Peyer's patch (tissue), 4 donors: ENCODE data around the gene PPP1R7. TPM values are rescaled to one million over a fixed set of nuclear protein-coding genes. Genes with fewer than 3 reads are reported as not detected.
"Not testable (repeated sequence)": the region's sequence is repeated elsewhere in the genome, so short reads cannot be mapped to it uniquely, and the experiment has no call there.

Experiments used
- DNase-seq, 3 donors: peaks; one replicate each; pipeline ENCODE4 v3.0.0-alpha.2; 2017 to 2019
- H3K27ac ChIP-seq, 4 donors: fragments of 200-600 bp; sonication (generic); one replicate each; pipeline ENCODE4 v1.5.1; 2016 to 2019
- H3K27me3 ChIP-seq, 2 donors: fragments of 200-600 bp; sonication (generic); one replicate each; pipeline ENCODE4 v1.5.1; 2019
- H3K36me3 ChIP-seq, 3 donors: fragments of 200-600 bp; sonication (generic); one replicate each; pipeline ENCODE4 v1.5.1; 2016 to 2019
- H3K4me1 ChIP-seq, 4 donors: fragments of 200-600 bp; sonication (generic); one replicate each; pipeline ENCODE4 v1.5.1; 2016 to 2019
- H3K4me3 ChIP-seq, 4 donors: fragments of 200-600 bp; sonication (generic); 1 replicate in 3 of 4; 2 replicates in 1 of 4; pipeline ENCODE4 v1.5.1; 2016 to 2019; ENCODE audit warnings: mild to moderate bottlenecking in 1 of 4
- H3K9me3 ChIP-seq, 4 donors: fragments of 200-600 bp; sonication (generic); one replicate each; pipeline ENCODE4 v1.5.1; 2016 to 2019; ENCODE audit warnings: mild to moderate bottlenecking in 1 of 4
- POLR2A ChIP-seq, 2 donors: fragments of 450-650 bp; IDR thresholded peaks; one replicate each; pipeline ENCODE4 v1.5.1; 2017; ENCODE audit warnings: antibody characterized with exemption in 2 of 2, mild to moderate bottlenecking in 2 of 2, moderate library complexity in 2 of 2
- total RNA-seq, 4 donors: library from RNA; depleted of rRNA; stranded (reverse); fragments of >200 nt; gene quantifications; one replicate each; pipeline ENCODE4 v1.1.0, GENCODE V29; 2016
- TF ChIP-seq, protein P1 (sequence below), 6 experiments: fragments of 450-650 bp in 4 of 6; fragments of 200-600 bp in 2 of 6; sonication (generic) in 1 of 6; IDR thresholded peaks; one replicate each; pipeline ENCODE4 v1.5.1; 2017 to 2019; ENCODE audit warnings: antibody characterized with exemption in 6 of 6, mild to moderate bottlenecking in 3 of 6, moderate library complexity in 1 of 6

Gene PPP1R7
- total RNA-seq, 4 donors from 2014 or later = 13.2 to 44.0 (median 28.1) TPM

DNA sequence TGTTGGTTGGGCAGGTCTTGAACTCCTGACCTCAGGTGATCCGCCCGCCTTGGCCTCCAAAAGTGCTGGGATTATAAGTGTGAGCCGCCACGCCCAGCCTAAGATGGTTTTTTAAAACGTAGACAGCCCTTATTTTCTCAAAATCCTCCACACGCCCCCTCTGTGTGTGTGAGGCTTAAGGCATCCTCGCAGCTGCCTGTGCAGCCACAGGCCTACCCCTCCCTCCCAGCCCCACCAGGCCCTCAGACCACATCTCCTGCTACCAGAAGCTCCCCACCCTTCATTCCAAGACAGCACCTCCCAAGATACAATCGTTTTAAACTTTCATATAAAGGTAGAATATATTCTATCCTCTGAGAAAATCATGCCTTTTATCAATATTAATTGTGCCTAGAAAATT is 43.0 kb downstream of the PPP1R7 start:
- Histone ChIP-seq H3K27me3 (no peaks in the 10 kb centered on the region), H3K36me3 (no peaks in the 10 kb centered on the region), H3K4me1 (no peaks in the 10 kb centered on the region), H3K27ac (no peak overlapping the region), H3K4me3 (no peak overlapping the region), H3K9me3 (no peaks in the 10 kb centered on the region)
- no peak for DNase-seq
- no peak for TF ChIP-seq POLR2A (IDR thresholded peaks at IDR 0.05)
- TF ChIP-seq, protein P1, sequence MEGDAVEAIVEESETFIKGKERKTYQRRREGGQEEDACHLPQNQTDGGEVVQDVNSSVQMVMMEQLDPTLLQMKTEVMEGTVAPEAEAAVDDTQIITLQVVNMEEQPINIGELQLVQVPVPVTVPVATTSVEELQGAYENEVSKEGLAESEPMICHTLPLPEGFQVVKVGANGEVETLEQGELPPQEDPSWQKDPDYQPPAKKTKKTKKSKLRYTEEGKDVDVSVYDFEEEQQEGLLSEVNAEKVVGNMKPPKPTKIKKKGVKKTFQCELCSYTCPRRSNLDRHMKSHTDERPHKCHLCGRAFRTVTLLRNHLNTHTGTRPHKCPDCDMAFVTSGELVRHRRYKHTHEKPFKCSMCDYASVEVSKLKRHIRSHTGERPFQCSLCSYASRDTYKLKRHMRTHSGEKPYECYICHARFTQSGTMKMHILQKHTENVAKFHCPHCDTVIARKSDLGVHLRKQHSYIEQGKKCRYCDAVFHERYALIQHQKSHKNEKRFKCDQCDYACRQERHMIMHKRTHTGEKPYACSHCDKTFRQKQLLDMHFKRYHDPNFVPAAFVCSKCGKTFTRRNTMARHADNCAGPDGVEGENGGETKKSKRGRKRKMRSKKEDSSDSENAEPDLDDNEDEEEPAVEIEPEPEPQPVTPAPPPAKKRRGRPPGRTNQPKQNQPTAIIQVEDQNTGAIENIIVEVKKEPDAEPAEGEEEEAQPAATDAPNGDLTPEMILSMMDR (IDR thresholded peaks at IDR 0.05) = no peak

DNA sequence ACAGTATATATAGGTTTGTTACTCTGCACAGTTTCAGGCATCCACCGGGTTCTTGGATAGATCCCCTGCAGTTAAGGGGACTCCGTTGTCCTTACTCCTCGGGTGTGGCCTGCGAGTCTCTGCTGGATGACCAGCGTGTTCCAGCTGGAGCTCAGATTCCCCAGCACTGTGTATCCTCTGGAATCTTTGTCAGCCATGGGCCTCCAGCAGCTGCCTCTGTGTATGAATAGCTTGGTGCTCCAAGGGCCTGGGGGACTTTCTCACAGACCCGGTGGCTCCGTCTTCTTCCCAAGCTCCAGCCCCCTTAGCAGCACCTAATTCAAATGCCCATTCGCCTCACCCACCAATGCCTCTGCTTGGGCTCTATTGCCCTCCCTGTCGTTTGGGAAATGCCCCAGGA is 44.5 kb downstream of the PPP1R7 start:
- Histone ChIP-seq H3K27me3 (no peaks in the 10 kb centered on the region), H3K27ac (no peak overlapping the region), H3K36me3 (no peaks in the 10 kb centered on the region), H3K4me1 (no peaks in the 10 kb centered on the region), H3K4me3 (no peak overlapping the region), H3K9me3 (no peaks in the 10 kb centered on the region)
- DNase-seq = no peak
- TF ChIP-seq, protein P1 (IDR thresholded peaks at IDR 0.05) = no peak
- no peak for TF ChIP-seq POLR2A (IDR thresholded peaks at IDR 0.05)

DNA sequence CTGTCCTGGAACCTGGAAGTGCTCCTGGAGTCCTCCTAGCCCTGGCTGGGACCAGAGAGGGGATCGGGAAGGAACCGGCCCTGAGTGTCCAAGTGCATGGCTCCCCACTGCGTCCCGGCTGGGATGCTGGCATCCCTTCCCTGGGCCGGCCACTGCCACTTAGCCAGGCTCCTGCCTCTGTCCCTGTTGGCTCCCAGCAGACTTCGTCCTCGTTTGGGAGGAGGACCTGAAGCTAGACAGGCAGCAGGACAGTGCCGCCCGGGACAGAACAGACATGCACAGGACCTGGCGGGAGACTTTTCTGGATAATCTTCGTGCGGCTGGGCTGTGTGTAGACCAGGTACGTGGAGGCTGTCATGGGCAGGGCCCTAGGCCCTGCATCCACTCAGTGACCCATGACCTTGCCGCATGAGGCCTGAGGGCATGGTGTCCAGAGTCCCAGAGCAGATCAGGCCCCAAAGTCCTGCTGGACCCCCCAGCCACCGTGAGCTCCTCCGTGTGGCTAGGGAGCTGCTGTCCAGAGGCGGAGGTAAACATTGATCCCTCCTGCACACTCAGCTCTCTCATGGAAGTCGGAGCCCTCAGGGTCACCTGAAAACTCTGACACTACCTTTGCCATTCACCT is 45.4 kb downstream of the PPP1R7 start:
- peak in 1 of 3 donors; percentile 38 for DNase-seq
- H3K4me3 ChIP-seq = no peak overlapping the region

DNA sequence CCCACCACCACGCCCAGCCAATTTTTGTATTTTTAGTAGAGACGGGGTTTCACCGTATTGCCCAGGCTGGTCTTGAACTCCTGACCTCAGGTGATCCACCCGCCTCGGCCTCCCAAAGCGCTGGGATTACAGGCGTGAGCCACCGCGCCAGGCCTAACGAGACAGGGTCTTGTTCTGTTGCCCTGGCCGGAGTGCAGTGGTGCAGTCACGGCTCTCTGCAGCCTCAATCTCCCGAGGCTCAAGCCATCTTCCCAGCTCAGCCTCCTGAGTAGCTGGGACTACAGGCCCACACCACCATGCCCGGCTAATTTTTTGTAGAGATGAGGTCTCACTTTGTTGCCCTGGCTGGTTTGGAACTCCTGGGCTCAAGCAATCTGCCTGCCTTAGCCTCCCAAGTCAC is 47.0 kb downstream of the PPP1R7 start:
- H3K27me3 ChIP-seq, H3K9me3 ChIP-seq, H3K36me3 ChIP-seq, H3K4me1 ChIP-seq, DNase-seq, H3K4me3 ChIP-seq, H3K27ac ChIP-seq: not testable (repeated sequence)

More for the DNA sequence above, 45.4 kb downstream of the PPP1R7 start:
- no peak for TF ChIP-seq POLR2A (IDR thresholded peaks at IDR 0.05)
- TF ChIP-seq, protein P1 (IDR thresholded peaks at IDR 0.05) = no peak
- H3K9me3 ChIP-seq = no peaks in the 10 kb centered on the region
- H3K36me3 ChIP-seq = no peaks in the 10 kb centered on the region
- no peaks in the 10 kb centered on the region for H3K27me3 ChIP-seq
- H3K27ac ChIP-seq = no peak overlapping the region
- H3K4me1 ChIP-seq = no peaks in the 10 kb centered on the region

DNA sequence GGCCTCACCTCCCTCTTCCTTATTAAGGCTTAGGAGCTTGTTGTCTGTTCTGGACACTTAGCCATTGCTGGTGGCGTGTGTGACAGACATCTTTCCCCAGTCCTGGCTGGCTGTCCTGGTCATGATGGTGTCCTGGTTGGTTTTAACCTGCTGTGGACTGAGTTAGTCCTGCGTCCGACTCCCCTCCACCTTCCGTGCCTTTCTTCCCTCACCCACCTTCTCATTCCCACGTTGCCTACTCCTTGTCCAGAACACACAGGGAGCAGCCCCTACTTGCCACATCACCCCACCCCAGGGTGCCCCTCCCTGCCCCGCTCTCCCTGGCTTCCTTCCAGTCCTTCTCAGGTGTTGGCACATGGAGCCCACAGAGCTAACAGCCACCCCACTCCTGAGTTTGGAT is 47.7 kb downstream of the PPP1R7 start:
- Histone ChIP-seq H3K36me3 (no peaks in the 10 kb centered on the region), H3K27me3 (no peaks in the 10 kb centered on the region), H3K9me3 (no peaks in the 10 kb centered on the region), H3K4me3 (no peak overlapping the region), H3K4me1 (no peaks in the 10 kb centered on the region), H3K27ac (no peak overlapping the region)
- peak in 1 of 3 donors; percentile 48 for DNase-seq
- TF ChIP-seq, protein P1 (IDR thresholded peaks at IDR 0.05) = no peak
- no peak for TF ChIP-seq POLR2A (IDR thresholded peaks at IDR 0.05)

DNA sequence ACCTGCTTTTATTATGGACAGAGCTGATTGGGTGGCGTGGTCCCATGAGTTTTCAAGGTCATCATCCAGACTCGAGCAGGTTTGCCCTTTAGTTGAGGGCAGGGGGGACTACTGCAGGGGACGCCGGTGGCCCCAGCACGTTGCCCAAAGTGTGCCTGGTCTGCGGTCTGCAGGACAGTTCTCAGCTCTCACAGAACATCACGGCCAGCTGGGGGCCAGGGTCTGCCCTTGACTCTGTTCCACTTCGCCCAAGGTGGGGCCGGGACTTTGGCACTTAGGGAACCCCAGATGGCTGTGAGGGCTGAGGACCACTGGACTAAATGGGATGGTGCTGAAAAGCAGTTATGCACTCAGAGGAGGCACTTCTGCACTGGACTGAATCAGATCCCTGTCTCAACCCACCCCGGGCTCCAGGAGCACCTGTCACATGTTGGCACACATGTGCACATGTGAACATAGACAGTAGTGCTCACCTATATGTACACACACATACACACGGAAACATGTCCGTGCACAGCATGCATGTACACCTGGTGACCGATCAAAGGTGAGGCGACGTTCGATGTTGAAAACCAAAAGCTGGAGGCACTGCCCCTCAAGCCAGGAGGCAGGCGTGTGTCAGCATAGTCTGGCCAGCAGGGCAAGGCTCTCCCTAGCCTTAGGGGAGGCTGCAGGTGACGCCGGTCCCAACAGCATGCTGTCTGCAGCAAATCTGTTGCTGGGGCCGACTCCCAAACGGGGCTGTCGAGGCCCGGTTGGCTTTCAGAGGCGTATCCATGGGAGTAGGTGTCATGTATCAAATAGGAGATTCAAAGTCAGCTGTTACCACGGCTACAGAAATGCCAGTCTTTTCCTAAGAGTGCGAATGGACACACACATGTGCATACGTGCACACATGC is 48.4 kb downstream of the PPP1R7 start:
- H3K4me3 ChIP-seq = no peak overlapping the region
- H3K27me3 ChIP-seq = no peaks in the 10 kb centered on the region
- no peaks in the 10 kb centered on the region for H3K4me1 ChIP-seq
- no peaks in the 10 kb centered on the region for H3K36me3 ChIP-seq
- no peak overlapping the region for H3K27ac ChIP-seq
- TF ChIP-seq, protein P1 (IDR thresholded peaks at IDR 0.05) = no peak
- no peak for TF ChIP-seq POLR2A (IDR thresholded peaks at IDR 0.05)
- DNase-seq = no peak
- no peaks in the 10 kb centered on the region for H3K9me3 ChIP-seq
